ENCODE data around the gene DNAAF1.

Gene DNAAF1

GRCh38 chr16:84215531-84215930 is 70.4 kb downstream of the DNAAF1 start:
- no peak for TF ChIP-seq MAX (IDR thresholded peaks at IDR 0.05)
- no peak for TF ChIP-seq RAD21 (IDR thresholded peaks at IDR 0.05; ENCODE audit: low read depth)
- TF ChIP-seq ZBTB7A (IDR thresholded peaks at IDR 0.05; ENCODE audit: low read depth) = no peak
- TF ChIP-seq EGR1 (IDR thresholded peaks at IDR 0.05) = no peak

GRCh38 chr16:84218176-84218823 is 73.2 kb downstream of the DNAAF1 start:
- TF ChIP-seq NFIC (IDR thresholded peaks at IDR 0.05) (no peak), REST (IDR thresholded peaks at IDR 0.05; ENCODE audit: low read depth) (no peak), CEBPB (IDR thresholded peaks at IDR 0.05) (no peak), TAF1 (IDR thresholded peaks at IDR 0.05; ENCODE audit: low read depth) (no peak), YY1 (IDR thresholded peaks at IDR 0.05; ENCODE audit: low read depth) (no peak), CREB1 (IDR thresholded peaks at IDR 0.05; ENCODE audit: low read depth) (no peak), ZBTB7A (IDR thresholded peaks at IDR 0.05; ENCODE audit: low read depth) (no peak), RAD21 (IDR thresholded peaks at IDR 0.05; ENCODE audit: low read depth) (no peak), TEAD4 (IDR thresholded peaks at IDR 0.05) (no peak), EGR1 (IDR thresholded peaks at IDR 0.05) (no peak), USF1 (IDR thresholded peaks at IDR 0.05) (no peak), MAX (IDR thresholded peaks at IDR 0.05) (no peak), EP300 (IDR thresholded peaks at IDR 0.05; ENCODE audit: borderline replicate concordance) (no peak), TCF12 (IDR thresholded peaks at IDR 0.05; ENCODE audit: low read depth) (no peak), FOXM1 (IDR thresholded peaks at IDR 0.05; ENCODE audit: borderline replicate concordance, low read depth) (no peak)

- TF ChIP-seq NFIC (IDR thresholded peaks at IDR 0.05) (no peak), TCF12 (IDR thresholded peaks at IDR 0.05; ENCODE audit: low read depth) (no peak), EP300 (IDR thresholded peaks at IDR 0.05; ENCODE audit: borderline replicate concordance) (no peak), USF1 (IDR thresholded peaks at IDR 0.05) (no peak)
These were observed 73.8 kb downstream of the DNAAF1 start for GRCh38 chr16:84218956-84219355.

GRCh38 chr16:84220851-84221250 is 75.7 kb downstream of the DNAAF1 start:
- TF ChIP-seq CREB1 (IDR thresholded peaks at IDR 0.05; ENCODE audit: low read depth) = no peak
- no peak for TF ChIP-seq EGR1 (IDR thresholded peaks at IDR 0.05)
- TF ChIP-seq CEBPB (IDR thresholded peaks at IDR 0.05) = no peak
- TF ChIP-seq USF1 (IDR thresholded peaks at IDR 0.05) = no peak
- no peak for TF ChIP-seq FOXM1 (IDR thresholded peaks at IDR 0.05; ENCODE audit: borderline replicate concordance, low read depth)
- no peak for TF ChIP-seq TAF1 (IDR thresholded peaks at IDR 0.05; ENCODE audit: low read depth)
- no peak for TF ChIP-seq TEAD4 (IDR thresholded peaks at IDR 0.05)
- TF ChIP-seq YY1 (IDR thresholded peaks at IDR 0.05; ENCODE audit: low read depth) = no peak
- TF ChIP-seq REST (IDR thresholded peaks at IDR 0.05; ENCODE audit: low read depth) = no peak
- no peak for TF ChIP-seq NFIC (IDR thresholded peaks at IDR 0.05)
- no peak for TF ChIP-seq ZBTB7A (IDR thresholded peaks at IDR 0.05; ENCODE audit: low read depth)
- no peak for TF ChIP-seq TCF12 (IDR thresholded peaks at IDR 0.05; ENCODE audit: low read depth)
- no peak for TF ChIP-seq MAX (IDR thresholded peaks at IDR 0.05)
- TF ChIP-seq EP300 (IDR thresholded peaks at IDR 0.05; ENCODE audit: borderline replicate concordance) = no peak
- no peak for TF ChIP-seq RAD21 (IDR thresholded peaks at IDR 0.05; ENCODE audit: low read depth)

GRCh38 chr16:84223456-84223855 is 78.3 kb downstream of the DNAAF1 start:
- TF ChIP-seq EP300 (IDR thresholded peaks at IDR 0.05; ENCODE audit: borderline replicate concordance) (no peak), TCF12 (IDR thresholded peaks at IDR 0.05; ENCODE audit: low read depth) (no peak), FOXM1 (IDR thresholded peaks at IDR 0.05; ENCODE audit: borderline replicate concordance, low read depth) (no peak), ZBTB7A (IDR thresholded peaks at IDR 0.05; ENCODE audit: low read depth) (no peak), CREB1 (IDR thresholded peaks at IDR 0.05; ENCODE audit: low read depth) (no peak), USF1 (IDR thresholded peaks at IDR 0.05) (no peak), RAD21 (IDR thresholded peaks at IDR 0.05; ENCODE audit: low read depth) (no peak), CEBPB (IDR thresholded peaks at IDR 0.05) (no peak), YY1 (IDR thresholded peaks at IDR 0.05; ENCODE audit: low read depth) (no peak), TAF1 (IDR thresholded peaks at IDR 0.05; ENCODE audit: low read depth) (no peak), EGR1 (IDR thresholded peaks at IDR 0.05) (no peak)
